ENCODE data around the gene ZBTB47. TPM values are rescaled to one million over a fixed set of nuclear protein-coding genes. Genes with fewer than 3 reads are reported as not detected.

ZBTB47 gene
- total and polyA plus RNA-seq, 10 of the 15 experiments (the other 5 are each of a cell fraction or from before 2014, with no cell fraction given), result 0.04 to 3.4 (median 1.0) TPM; not detected in 1

GRCh38 chr3:42661593-42662022 is 8.1 kb downstream of the ZBTB47 start (continued):
- TF ChIP-seq NR2C2 (IDR thresholded peaks at IDR 0.05; ENCODE audit: borderline replicate concordance, control insufficient read depth, insufficient read length, low read depth) (no peak), PRDM15 (CRISPR knock-in tag; IDR thresholded peaks at IDR 0.05) (no peak), EGR1 (IDR thresholded peaks at IDR 0.05; ENCODE audit: borderline replicate concordance in 1 of 2, low read depth in 2 of 2, low read length in 2 of 2) (no peak), GATAD2B (conservative IDR thresholded peaks at IDR 0.05; ENCODE audit: low read depth) (no peak), CEBPZ (IDR thresholded peaks at IDR 0.05; ENCODE audit: low read depth, low read length) (no peak), WRNIP1 (IDR thresholded peaks at IDR 0.05; ENCODE audit: borderline replicate concordance, low read depth, low read length) (no peak)

Data from GM12878 (cell line).